ENCODE results near the gene EDC4.

EDC4 gene

DNA sequence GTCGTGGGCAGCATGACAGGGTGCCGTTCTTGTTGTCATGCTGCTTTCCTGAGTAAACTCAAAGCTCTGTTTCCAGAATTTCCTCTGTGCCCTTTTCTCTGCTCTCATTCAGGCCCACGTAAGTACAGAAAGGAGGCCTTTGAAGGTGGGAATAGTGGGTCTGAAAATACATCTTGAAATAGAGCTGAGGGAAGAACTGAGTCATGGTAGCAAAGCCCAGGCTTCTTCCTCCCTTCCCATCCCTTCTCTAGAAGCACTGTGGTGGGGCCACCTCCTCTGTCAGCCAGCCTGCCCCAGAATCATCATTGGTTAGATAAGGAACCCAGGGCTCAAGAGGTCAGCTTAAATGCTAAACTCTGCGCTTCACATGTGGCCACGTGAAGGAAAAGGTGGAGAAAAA lies 49.4 kb downstream of the EDC4 start:
- Histone ChIP-seq H3K9ac (ENCODE audit: low read length) (no peak overlapping the region), H3F3A (ENCODE audit: insufficient read depth) (no peaks in the 10 kb centered on the region), H3K27me3 (ENCODE audit: low read length) (no peaks in the 10 kb centered on the region), H3K9me3 (ENCODE audit: insufficient read depth, low read length) (no peaks in the 10 kb centered on the region), H3K36me3 (ENCODE audit: low read length) (no peaks in the 10 kb centered on the region), H3K4me2 (ENCODE audit: low read depth, low read length, poor library complexity, severe bottlenecking) (no peak overlapping the region), H3K4me3 (ENCODE audit: insufficient read depth, low read length, poor library complexity, severe bottlenecking) (no peak overlapping the region), H3K79me2 (ENCODE audit: insufficient read depth, low read length) (no peaks in the 10 kb centered on the region), H2AFZ (ENCODE audit: low read depth, low read length, severe bottlenecking) (no peak overlapping the region), H3K27ac (ENCODE audit: low read depth, low read length) (no peak overlapping the region), H4K20me1 (ENCODE audit: low read depth, low read length) (no peaks in the 10 kb centered on the region; the same call in 1 of the 2 replicates), H3K9me2 (replicated peaks; ENCODE audit: insufficient read depth, low read length) (no peaks in the 10 kb centered on the region)
- no peak for TF ChIP-seq EZH2phosphoT487 (conservative IDR thresholded peaks at IDR 0.05; ENCODE audit: low read length)

DNA sequence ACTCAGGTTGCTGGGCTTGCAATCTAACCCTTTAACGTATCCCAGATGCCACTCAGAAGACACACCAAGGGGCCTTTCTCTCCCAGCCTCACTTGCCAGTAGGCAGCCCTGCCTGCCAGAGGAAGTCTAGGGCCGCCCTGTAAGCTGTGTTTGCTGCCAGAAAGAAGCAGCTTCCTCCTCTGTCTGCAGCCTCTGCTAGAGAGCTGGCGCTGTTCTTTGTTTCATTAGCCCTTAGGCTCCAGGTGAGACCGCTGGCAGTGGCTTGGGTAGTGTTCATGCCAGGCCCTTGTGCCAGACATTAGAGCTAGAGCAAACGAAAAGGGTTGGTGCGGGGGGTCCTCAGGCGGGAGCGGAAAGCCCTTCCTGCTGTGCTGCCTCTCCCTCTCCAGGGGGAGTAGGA lies 49.9 kb downstream of the EDC4 start:
- no peak for TF ChIP-seq EZH2phosphoT487 (conservative IDR thresholded peaks at IDR 0.05; ENCODE audit: low read length)
- TF ChIP-seq, protein P1, sequence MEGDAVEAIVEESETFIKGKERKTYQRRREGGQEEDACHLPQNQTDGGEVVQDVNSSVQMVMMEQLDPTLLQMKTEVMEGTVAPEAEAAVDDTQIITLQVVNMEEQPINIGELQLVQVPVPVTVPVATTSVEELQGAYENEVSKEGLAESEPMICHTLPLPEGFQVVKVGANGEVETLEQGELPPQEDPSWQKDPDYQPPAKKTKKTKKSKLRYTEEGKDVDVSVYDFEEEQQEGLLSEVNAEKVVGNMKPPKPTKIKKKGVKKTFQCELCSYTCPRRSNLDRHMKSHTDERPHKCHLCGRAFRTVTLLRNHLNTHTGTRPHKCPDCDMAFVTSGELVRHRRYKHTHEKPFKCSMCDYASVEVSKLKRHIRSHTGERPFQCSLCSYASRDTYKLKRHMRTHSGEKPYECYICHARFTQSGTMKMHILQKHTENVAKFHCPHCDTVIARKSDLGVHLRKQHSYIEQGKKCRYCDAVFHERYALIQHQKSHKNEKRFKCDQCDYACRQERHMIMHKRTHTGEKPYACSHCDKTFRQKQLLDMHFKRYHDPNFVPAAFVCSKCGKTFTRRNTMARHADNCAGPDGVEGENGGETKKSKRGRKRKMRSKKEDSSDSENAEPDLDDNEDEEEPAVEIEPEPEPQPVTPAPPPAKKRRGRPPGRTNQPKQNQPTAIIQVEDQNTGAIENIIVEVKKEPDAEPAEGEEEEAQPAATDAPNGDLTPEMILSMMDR (IDR thresholded peaks at IDR 0.05; ENCODE audit: insufficient read depth, low read length, poor library complexity, severe bottlenecking) = no peak
- H3K27ac ChIP-seq (ENCODE audit: low read depth, low read length) = no peak overlapping the region
- H3K9me2 ChIP-seq (replicated peaks; ENCODE audit: insufficient read depth, low read length) = no peaks in the 10 kb centered on the region
- H2AFZ ChIP-seq (ENCODE audit: low read depth, low read length, severe bottlenecking) = no peak overlapping the region
- no peaks in the 10 kb centered on the region for H3F3A ChIP-seq (ENCODE audit: insufficient read depth)
- H3K4me2 ChIP-seq (ENCODE audit: low read depth, low read length, poor library complexity, severe bottlenecking) = no peak overlapping the region
- no peaks in the 10 kb centered on the region for H3K9me3 ChIP-seq (ENCODE audit: insufficient read depth, low read length)
- H3K36me3 ChIP-seq (ENCODE audit: low read length) = no peaks in the 10 kb centered on the region
- no peaks in the 10 kb centered on the region; the same call in 1 of the 2 replicates for H4K20me1 ChIP-seq (ENCODE audit: low read depth, low read length)
- H3K27me3 ChIP-seq (ENCODE audit: low read length) = no peaks in the 10 kb centered on the region
- no peak overlapping the region for H3K9ac ChIP-seq (ENCODE audit: low read length)
- no peak overlapping the region for H3K4me3 ChIP-seq (ENCODE audit: insufficient read depth, low read length, poor library complexity, severe bottlenecking)
- H3K79me2 ChIP-seq (ENCODE audit: insufficient read depth, low read length) = no peaks in the 10 kb centered on the region

DNA sequence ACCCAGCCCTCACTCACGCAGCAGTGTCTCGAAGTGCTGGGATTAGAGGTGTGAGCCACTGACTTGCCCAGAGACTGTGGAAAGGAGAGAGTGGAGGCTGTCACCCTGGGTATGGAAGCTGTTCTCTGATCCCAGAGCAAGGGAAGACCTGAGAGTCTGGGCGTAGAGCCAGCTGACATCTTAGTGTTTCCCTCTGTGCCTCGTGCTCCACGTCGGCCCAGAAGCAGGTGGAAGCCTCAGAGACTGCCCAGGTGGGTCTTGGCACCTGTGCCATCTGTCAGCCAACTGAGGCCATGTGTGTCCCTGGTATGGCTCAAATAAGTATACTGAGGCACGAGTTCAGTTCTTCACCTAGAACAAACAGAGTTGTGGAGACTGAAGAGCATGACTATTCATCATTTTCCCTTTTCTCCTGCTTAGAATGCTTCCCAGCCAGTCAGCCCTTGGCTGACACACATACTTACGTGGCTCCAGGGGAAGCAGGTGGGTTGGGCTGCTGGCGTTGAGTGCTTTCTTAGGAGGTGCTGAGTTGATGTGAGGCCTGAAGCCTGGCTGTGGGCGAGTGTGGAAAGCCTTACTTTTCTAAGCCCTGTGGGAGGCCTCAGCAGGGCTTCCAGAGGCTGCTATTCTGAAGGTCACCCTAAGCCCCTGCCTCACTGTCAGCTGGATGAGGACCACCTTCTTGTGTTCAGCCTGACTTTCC lies 50.7 kb downstream of the EDC4 start:
- Histone ChIP-seq H3K79me2 (ENCODE audit: insufficient read depth, low read length) (no peaks in the 10 kb centered on the region), H3K9me3 (ENCODE audit: insufficient read depth, low read length) (no peaks in the 10 kb centered on the region), H4K20me1 (ENCODE audit: low read depth, low read length) (no peaks in the 10 kb centered on the region; the same call in 1 of the 2 replicates), H3K27ac (ENCODE audit: low read depth, low read length) (no peak overlapping the region), H3K27me3 (ENCODE audit: low read length) (no peaks in the 10 kb centered on the region), H3K36me3 (ENCODE audit: low read length) (no peaks in the 10 kb centered on the region), H3K4me2 (ENCODE audit: low read depth, low read length, poor library complexity, severe bottlenecking) (no peak overlapping the region), H3K9me2 (replicated peaks; ENCODE audit: insufficient read depth, low read length) (no peaks in the 10 kb centered on the region), H3F3A (ENCODE audit: insufficient read depth) (no peaks in the 10 kb centered on the region), H3K9ac (ENCODE audit: low read length) (no peak overlapping the region), H3K4me3 (ENCODE audit: insufficient read depth, low read length, poor library complexity, severe bottlenecking) (no peak overlapping the region), H2AFZ (ENCODE audit: low read depth, low read length, severe bottlenecking) (no peak overlapping the region)
- TF ChIP-seq EZH2phosphoT487 (conservative IDR thresholded peaks at IDR 0.05; ENCODE audit: low read length) = no peak
- TF ChIP-seq, protein P1 (IDR thresholded peaks at IDR 0.05; ENCODE audit: insufficient read depth, low read length, poor library complexity, severe bottlenecking) = no peak

DNA sequence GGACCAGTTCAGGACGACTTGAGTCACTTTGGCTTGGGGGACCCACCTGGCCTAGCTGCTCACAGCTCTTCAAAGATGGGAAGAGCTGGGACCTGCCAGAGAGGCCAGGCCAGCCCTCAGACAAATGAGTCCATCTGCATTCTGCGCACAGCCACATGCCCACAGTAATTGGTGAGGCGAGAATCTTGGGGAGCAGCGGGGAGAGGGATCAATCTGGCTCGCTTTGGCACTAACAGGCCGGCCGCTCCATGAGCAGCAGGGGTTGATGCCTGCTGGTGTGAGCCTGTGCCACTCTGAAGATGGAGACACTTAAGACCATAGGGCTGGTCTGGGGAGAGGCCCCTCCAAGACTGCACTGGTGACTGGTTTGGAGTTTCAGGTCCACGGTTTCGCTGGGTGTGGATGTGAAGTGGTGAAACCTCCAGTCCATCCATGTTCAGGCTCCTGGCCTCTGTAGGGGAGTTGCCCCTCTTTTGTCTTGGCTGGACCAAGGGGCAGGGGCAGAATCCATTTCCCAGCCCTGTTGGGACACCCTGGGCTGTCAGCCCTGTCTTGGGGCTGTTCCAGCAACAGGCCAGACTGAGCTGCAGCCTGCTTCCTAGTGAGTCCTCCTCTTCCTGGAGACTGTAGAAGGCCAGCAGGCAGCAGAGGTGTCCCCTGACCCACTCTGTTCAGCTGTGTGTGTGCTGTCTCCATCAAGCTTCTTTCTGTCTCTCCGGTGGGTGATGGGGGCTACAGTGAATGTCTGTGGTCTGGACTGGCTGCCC lies 51.5 kb downstream of the EDC4 start:
- no peaks in the 10 kb centered on the region; the same call in 1 of the 2 replicates for H4K20me1 ChIP-seq (ENCODE audit: low read depth, low read length)
- no peaks in the 10 kb centered on the region for H3K36me3 ChIP-seq (ENCODE audit: low read length)
- no peaks in the 10 kb centered on the region for H3K9me3 ChIP-seq (ENCODE audit: insufficient read depth, low read length)
- TF ChIP-seq EZH2phosphoT487 (conservative IDR thresholded peaks at IDR 0.05; ENCODE audit: low read length) = no peak
- TF ChIP-seq, protein P1 (IDR thresholded peaks at IDR 0.05; ENCODE audit: insufficient read depth, low read length, poor library complexity, severe bottlenecking) = no peak
- no peaks in the 10 kb centered on the region for H3K9me2 ChIP-seq (replicated peaks; ENCODE audit: insufficient read depth, low read length)
- no peaks in the 10 kb centered on the region for H3K27me3 ChIP-seq (ENCODE audit: low read length)
- no peak overlapping the region for H3K27ac ChIP-seq (ENCODE audit: low read depth, low read length)
- no peaks in the 10 kb centered on the region for H3K79me2 ChIP-seq (ENCODE audit: insufficient read depth, low read length)
- no peak overlapping the region for H3K4me3 ChIP-seq (ENCODE audit: insufficient read depth, low read length, poor library complexity, severe bottlenecking)
- H3K9ac ChIP-seq (ENCODE audit: low read length) = no peak overlapping the region
- H2AFZ ChIP-seq (ENCODE audit: low read depth, low read length, severe bottlenecking) = no peak overlapping the region
- H3K4me2 ChIP-seq (ENCODE audit: low read depth, low read length, poor library complexity, severe bottlenecking) = no peak overlapping the region
- H3F3A ChIP-seq (ENCODE audit: insufficient read depth) = no peaks in the 10 kb centered on the region

All from SU-DHL-6 (cell line).